ENCODE data around the gene BRD8. TPM values are rescaled to one million over a fixed set of nuclear protein-coding genes. Genes with fewer than 3 reads are reported as not detected.
A peak's percentile ranks its signal among the peaks of the same experiment; 100 is the strongest.

Gene BRD8
- total RNA-seq, 1 donor, result 51.0 TPM

DNA sequence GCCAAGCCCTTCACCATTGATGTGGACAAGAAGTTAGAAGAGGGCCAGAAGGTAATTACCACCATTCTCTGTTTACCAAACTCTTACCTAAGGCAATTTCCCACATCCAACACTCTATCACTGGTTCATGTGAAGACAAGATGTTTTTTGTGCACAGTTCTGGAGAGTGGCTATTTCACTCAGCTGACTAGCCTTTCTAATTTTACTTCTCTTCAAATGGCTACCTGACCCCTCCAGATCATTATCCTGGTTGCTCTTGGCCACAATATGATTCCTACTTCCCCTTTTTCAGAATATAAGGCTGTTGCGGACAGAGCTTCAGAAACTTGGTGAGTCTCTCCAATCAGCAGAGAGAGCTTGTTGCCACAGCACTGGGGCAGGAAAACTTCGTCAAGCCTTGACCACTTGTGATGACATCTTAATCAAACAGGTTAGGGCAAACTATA lies 7.6 kb upstream of the BRD8 start:
- Histone ChIP-seq H3K27ac (ENCODE audit: low read depth, low read length) (no peak overlapping the region), H3K27me3 (ENCODE audit: insufficient read depth, low read length) (no peaks in the 10 kb centered on the region), H3K36me3 (ENCODE audit: insufficient read depth, low read length) (peaks cover 90% of the 10 kb centered on the region), H3K79me2 (ENCODE audit: insufficient read depth, low read length) (peaks cover 6% of the 10 kb centered on the region), H4K20me1 (ENCODE audit: insufficient read depth, low read length) (peaks cover 2% of the 10 kb centered on the region), H3K4me1 (ENCODE audit: insufficient read depth, low read length) (peaks cover 3% of the 10 kb centered on the region), H3K9me3 (ENCODE audit: low read depth, low read length) (no peaks in the 10 kb centered on the region), H2AFZ (ENCODE audit: low read length) (no peak overlapping the region), H3K4me3 (ENCODE audit: insufficient read depth, low read length) (no peak overlapping the region), H3K4me2 (ENCODE audit: insufficient read depth, low read length) (no peak overlapping the region)
- TF ChIP-seq, protein P1, sequence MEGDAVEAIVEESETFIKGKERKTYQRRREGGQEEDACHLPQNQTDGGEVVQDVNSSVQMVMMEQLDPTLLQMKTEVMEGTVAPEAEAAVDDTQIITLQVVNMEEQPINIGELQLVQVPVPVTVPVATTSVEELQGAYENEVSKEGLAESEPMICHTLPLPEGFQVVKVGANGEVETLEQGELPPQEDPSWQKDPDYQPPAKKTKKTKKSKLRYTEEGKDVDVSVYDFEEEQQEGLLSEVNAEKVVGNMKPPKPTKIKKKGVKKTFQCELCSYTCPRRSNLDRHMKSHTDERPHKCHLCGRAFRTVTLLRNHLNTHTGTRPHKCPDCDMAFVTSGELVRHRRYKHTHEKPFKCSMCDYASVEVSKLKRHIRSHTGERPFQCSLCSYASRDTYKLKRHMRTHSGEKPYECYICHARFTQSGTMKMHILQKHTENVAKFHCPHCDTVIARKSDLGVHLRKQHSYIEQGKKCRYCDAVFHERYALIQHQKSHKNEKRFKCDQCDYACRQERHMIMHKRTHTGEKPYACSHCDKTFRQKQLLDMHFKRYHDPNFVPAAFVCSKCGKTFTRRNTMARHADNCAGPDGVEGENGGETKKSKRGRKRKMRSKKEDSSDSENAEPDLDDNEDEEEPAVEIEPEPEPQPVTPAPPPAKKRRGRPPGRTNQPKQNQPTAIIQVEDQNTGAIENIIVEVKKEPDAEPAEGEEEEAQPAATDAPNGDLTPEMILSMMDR (IDR thresholded peaks at IDR 0.05; ENCODE audit: extremely low read depth, low read depth, low read length), result no peak
- DNase-seq (ENCODE audit: insufficient read length, low spot score, missing footprints), result no peak

- H3K36me3 ChIP-seq (ENCODE audit: insufficient read depth, low read length), result peaks cover 68% of the 10 kb centered on the region
- H3K4me3 ChIP-seq (ENCODE audit: insufficient read depth, low read length), result no peak overlapping the region
- no peak overlapping the region for H3K27ac ChIP-seq (ENCODE audit: low read depth, low read length)
- H3K27me3 ChIP-seq (ENCODE audit: insufficient read depth, low read length), result no peaks in the 10 kb centered on the region
- no peaks in the 10 kb centered on the region for H3K9me3 ChIP-seq (ENCODE audit: low read depth, low read length)
- peaks cover 29% of the 10 kb centered on the region for H3K79me2 ChIP-seq (ENCODE audit: insufficient read depth, low read length)
- peaks cover 2% of the 10 kb centered on the region for H4K20me1 ChIP-seq (ENCODE audit: insufficient read depth, low read length)
- no peak overlapping the region for H2AFZ ChIP-seq (ENCODE audit: low read length)
- no peak for DNase-seq (ENCODE audit: insufficient read length, low spot score, missing footprints)
- H3K4me1 ChIP-seq (ENCODE audit: insufficient read depth, low read length), result peaks cover 17% of the 10 kb centered on the region
- H3K4me2 ChIP-seq (ENCODE audit: insufficient read depth, low read length), result no peak overlapping the region
- TF ChIP-seq, protein P1 (IDR thresholded peaks at IDR 0.05; ENCODE audit: extremely low read depth, low read depth, low read length), result no peak
These were observed 4.4 kb upstream of the BRD8 start for GRCh38 chr5:138182808-138183207.

- Histone ChIP-seq H3K27ac (ENCODE audit: low read depth, low read length) (no peak overlapping the region), H3K36me3 (ENCODE audit: insufficient read depth, low read length) (peaks cover 59% of the 10 kb centered on the region), H3K4me2 (ENCODE audit: insufficient read depth, low read length) (no peak overlapping the region), H3K27me3 (ENCODE audit: insufficient read depth, low read length) (no peaks in the 10 kb centered on the region), H3K9me3 (ENCODE audit: low read depth, low read length) (no peaks in the 10 kb centered on the region), H3K4me1 (ENCODE audit: insufficient read depth, low read length) (peaks cover 24% of the 10 kb centered on the region), H3K4me3 (ENCODE audit: insufficient read depth, low read length) (no peak overlapping the region), H4K20me1 (ENCODE audit: insufficient read depth, low read length) (peaks cover 6% of the 10 kb centered on the region), H3K79me2 (ENCODE audit: insufficient read depth, low read length) (peaks cover 49% of the 10 kb centered on the region), H2AFZ (ENCODE audit: low read length) (no peak overlapping the region)
- no peak for DNase-seq (ENCODE audit: insufficient read length, low spot score, missing footprints)
- TF ChIP-seq, protein P1 (IDR thresholded peaks at IDR 0.05; ENCODE audit: extremely low read depth, low read depth, low read length), result no peak
These were observed 2.4 kb upstream of the BRD8 start for GRCh38 chr5:138180841-138181240.

DNA sequence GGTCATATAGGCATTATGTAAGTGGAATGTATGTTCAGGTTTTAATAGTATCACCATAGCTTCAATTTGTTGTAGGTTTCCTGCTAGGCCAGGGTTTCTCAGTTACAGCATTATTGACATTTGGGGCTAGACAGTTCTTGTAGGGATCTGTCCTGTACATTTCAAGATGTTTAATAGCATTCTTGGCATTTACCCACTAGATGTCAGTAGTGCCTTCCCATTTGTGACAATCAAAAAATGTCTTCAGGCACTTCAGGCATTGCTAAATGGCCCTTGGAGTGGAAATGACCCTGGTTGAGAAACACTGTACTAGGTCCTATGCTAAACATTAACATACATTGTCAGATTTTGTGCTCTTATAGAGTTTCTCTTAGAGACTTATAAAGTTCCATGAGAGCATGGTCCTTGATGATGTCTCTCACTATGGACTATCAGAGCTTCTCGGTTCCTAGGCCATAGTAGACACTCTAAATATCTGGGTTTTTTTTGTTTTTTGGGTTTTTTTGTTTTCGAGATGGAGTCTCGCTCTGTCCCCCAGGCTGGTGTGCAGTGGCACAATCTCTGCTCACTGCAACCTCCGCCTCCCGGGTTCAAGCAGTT lies 1.9 kb upstream of the BRD8 start:
- Histone ChIP-seq H4K20me1 (ENCODE audit: insufficient read depth, low read length) (peaks cover 6% of the 10 kb centered on the region), H2AFZ (ENCODE audit: low read length) (no peak overlapping the region), H3K36me3 (ENCODE audit: insufficient read depth, low read length) (peaks cover 59% of the 10 kb centered on the region), H3K4me2 (ENCODE audit: insufficient read depth, low read length) (peak overlapping the region; percentile 94), H3K27me3 (ENCODE audit: insufficient read depth, low read length) (no peaks in the 10 kb centered on the region), H3K9me3 (ENCODE audit: low read depth, low read length) (no peaks in the 10 kb centered on the region), H3K79me2 (ENCODE audit: insufficient read depth, low read length) (peaks cover 53% of the 10 kb centered on the region), H3K4me3 (ENCODE audit: insufficient read depth, low read length) (peak overlapping the region; percentile 80), H3K27ac (ENCODE audit: low read depth, low read length) (peak overlapping the region; percentile 40), H3K4me1 (ENCODE audit: insufficient read depth, low read length) (peaks cover 24% of the 10 kb centered on the region)
- TF ChIP-seq, protein P1 (IDR thresholded peaks at IDR 0.05; ENCODE audit: extremely low read depth, low read depth, low read length), result peak; percentile 60
- peak; percentile 77 for DNase-seq (ENCODE audit: insufficient read length, low spot score, missing footprints)
